RWPE2 (cell line): Measurements from ENCODE around the gene DAAM2.

Source experiments
- ATAC-seq: fragments of 200-7000 bp; cut with Tn5 transposase; 3 replicates; pipeline ENCODE4 v1.9.1; 2021; ENCODE audit warnings: low read depth
- DNase-seq: peaks from one replicate; pipeline ENCODE4 v3.0.0-alpha.2; 2020; ENCODE audit warnings: low spot score
- H3K27ac ChIP-seq: fragments of 450-650 bp; 2 replicates; pipeline ENCODE4 v1.5.1; 2017; ENCODE audit warnings: mild to moderate bottlenecking; ENCODE audit not compliant: poor library complexity, severe bottlenecking
- H3K27me3 ChIP-seq: fragments of 250-450 bp; sonication (Bioruptor Pico); 2 replicates; pipeline ENCODE4 v1.5.1; 2021; ENCODE audit warnings: mild to moderate bottlenecking, moderate library complexity; ENCODE audit not compliant: insufficient read depth, poor library complexity, severe bottlenecking
- H3K36me3 ChIP-seq: fragments of 250-450 bp; sonication (Bioruptor Pico); 2 replicates; pipeline ENCODE4 v1.5.1; 2020; ENCODE audit warnings: low read depth, mild to moderate bottlenecking, moderate library complexity
- H3K4me1 ChIP-seq: fragments of 250-450 bp; sonication (Bioruptor Pico); 2 replicates; pipeline ENCODE4 v1.5.1; 2021; ENCODE audit warnings: mild to moderate bottlenecking, moderate library complexity; ENCODE audit not compliant: insufficient read depth, poor library complexity, severe bottlenecking
- H3K4me3 ChIP-seq: fragments of 250-450 bp; sonication (Bioruptor Pico); 2 replicates; pipeline ENCODE4 v1.5.1; 2021; ENCODE audit warnings: mild to moderate bottlenecking, moderate library complexity; ENCODE audit not compliant: severe bottlenecking
- H3K9me3 ChIP-seq: fragments of 250-450 bp; sonication (Bioruptor Pico); 2 replicates; pipeline ENCODE4 v1.5.1; 2021; ENCODE audit warnings: mild to moderate bottlenecking, moderate library complexity; ENCODE audit not compliant: severe bottlenecking
- CTCF ChIP-seq: fragments of 450-650 bp; IDR thresholded peaks from one replicate; pipeline ENCODE4 v1.5.1; 2017; ENCODE audit warnings: mild to moderate bottlenecking, moderate library complexity; ENCODE audit not compliant: poor library complexity, severe bottlenecking

The DAAM2 gene

GRCh38 chr6:39917981-39918380 lies 125.8 kb downstream of the DAAM2 start:
- TF ChIP-seq CTCF, result no peak
- DNase-seq (no peak), ATAC-seq (no peak)

GRCh38 chr6:39918831-39919230 lies 126.7 kb downstream of the DAAM2 start:
- ATAC-seq (no peak), DNase-seq (no peak)
- Histone ChIP-seq H3K4me3 (no peak overlapping the region), H3K36me3 (no peaks in the 10 kb centered on the region), H3K27ac (no peak overlapping the region), H3K27me3 (no peaks in the 10 kb centered on the region), H3K4me1 (peaks cover 3% of the 10 kb centered on the region), H3K9me3 (no peaks in the 10 kb centered on the region)
- no peak for TF ChIP-seq CTCF

More at GRCh38 chr6:39917981-39918380, 125.8 kb downstream of the DAAM2 start:
- H3K27me3 ChIP-seq, result no peaks in the 10 kb centered on the region
- H3K4me1 ChIP-seq, result no peaks in the 10 kb centered on the region
- no peak overlapping the region for H3K27ac ChIP-seq
- H3K36me3 ChIP-seq, result no peaks in the 10 kb centered on the region
- no peak overlapping the region for H3K4me3 ChIP-seq
- H3K9me3 ChIP-seq, result no peaks in the 10 kb centered on the region

- H3K4me3 ChIP-seq, result no peak overlapping the region
- H3K36me3 ChIP-seq, result no peaks in the 10 kb centered on the region
- no peaks in the 10 kb centered on the region for H3K27me3 ChIP-seq
- no peaks in the 10 kb centered on the region for H3K9me3 ChIP-seq
- no peak overlapping the region for H3K27ac ChIP-seq
- ATAC-seq (no peak), DNase-seq (no peak)
- TF ChIP-seq CTCF, result no peak
- peaks cover 3% of the 10 kb centered on the region for H3K4me1 ChIP-seq
Observed at GRCh38 chr6:39920157-39920556, 128.0 kb downstream of the DAAM2 start.

- ATAC-seq, result no peak
- Histone ChIP-seq H3K4me3 (no peak overlapping the region), H3K27me3 (no peaks in the 10 kb centered on the region), H3K27ac (no peak overlapping the region), H3K9me3 (peaks cover 2% of the 10 kb centered on the region), H3K36me3 (no peaks in the 10 kb centered on the region), H3K4me1 (peaks cover 10% of the 10 kb centered on the region)
- no peak for DNase-seq
- TF ChIP-seq CTCF, result no peak
Observed at GRCh38 chr6:39922821-39923220, 130.6 kb downstream of the DAAM2 start.

GRCh38 chr6:39923394-39923793 lies 131.2 kb downstream of the DAAM2 start:
- Histone ChIP-seq H3K9me3 (peaks cover 2% of the 10 kb centered on the region), H3K4me1 (peaks cover 10% of the 10 kb centered on the region), H3K27ac (no peak overlapping the region), H3K36me3 (no peaks in the 10 kb centered on the region), H3K4me3 (no peak overlapping the region), H3K27me3 (no peaks in the 10 kb centered on the region)
- DNase-seq (no peak), ATAC-seq (peak; percentile 62)
- TF ChIP-seq CTCF, result no peak
